SK-N-SH (cell line): Measurements from ENCODE around the gene RNF39. TPM values are rescaled to one million over a fixed set of nuclear protein-coding genes. Genes with fewer than 3 reads are reported as not detected.
A peak's percentile ranks its signal among the peaks of the same experiment; 100 is the strongest.

Source experiments
- CHD2 ChIP-seq: fragments of 150-350 bp; IDR thresholded peaks from 2 replicates; pipeline ENCODE4 v1.6.1; 2018; ENCODE audit warnings: low read length; ENCODE audit not compliant: partially characterized antibody
- EZH2phosphoT487 ChIP-seq: fragments of 200-600 bp; sonication (generic); IDR thresholded peaks from 2 replicates; pipeline ENCODE4 v1.6.1; 2017; ENCODE audit warnings: low read depth, mixed run types, mild to moderate bottlenecking, antibody characterized with exemption, moderate library complexity, borderline replicate concordance
- FOXJ3 ChIP-seq: sonication (generic); formaldehyde crosslinking; IDR thresholded peaks from 2 replicates; pipeline ENCODE4 v1.5.1; 2020; ENCODE audit warnings: mild to moderate bottlenecking, missing genetic modification reagents
- MXI1 ChIP-seq: IDR thresholded peaks from 2 replicates; pipeline ENCODE4 v1.6.1; 2012; ENCODE audit warnings: mild to moderate bottlenecking, low read depth, low read length, improper control_type of control experiment
- NFIC ChIP-seq: IDR thresholded peaks from 2 replicates; pipeline ENCODE4 v1.4.0; 2012; ENCODE audit warnings: borderline replicate concordance
- POLR2AphosphoS5 ChIP-seq: IDR thresholded peaks from 2 replicates; pipeline ENCODE4 v1.6.1; 2012; ENCODE audit warnings: low read depth, low read length
- RAD21 ChIP-seq: IDR thresholded peaks from 2 replicates; pipeline ENCODE4 v1.6.1; 2012; ENCODE audit warnings: mild to moderate bottlenecking, low read length
- RCOR1 ChIP-seq: fragments of 150-350 bp; IDR thresholded peaks from 2 replicates; pipeline ENCODE4 v1.6.1; 2017; ENCODE audit warnings: antibody characterized with exemption, low read length
- REST ChIP-seq: IDR thresholded peaks from 2 replicates; pipeline ENCODE4 v1.6.1; 2012; ENCODE audit warnings: mild to moderate bottlenecking, low read depth, low read length, moderate library complexity
- RXRA ChIP-seq: IDR thresholded peaks from 2 replicates; pipeline ENCODE4 v1.4.0; 2012; ENCODE audit warnings: low read depth, mild to moderate bottlenecking, borderline replicate concordance
- SIN3A ChIP-seq: IDR thresholded peaks from 2 replicates; pipeline ENCODE4 v1.6.1; 2012; ENCODE audit warnings: low read depth, mild to moderate bottlenecking, low read length, moderate library complexity, borderline replicate concordance
- SMC3 ChIP-seq: IDR thresholded peaks from 2 replicates; pipeline ENCODE4 v1.6.1; 2012; ENCODE audit warnings: low read depth, low read length, improper control_type of control experiment
- TAF1 ChIP-seq: IDR thresholded peaks from 2 replicates; pipeline ENCODE4 v1.6.1; 2012; ENCODE audit warnings: low read depth, mild to moderate bottlenecking, low read length, moderate library complexity, borderline replicate concordance
- TEAD4 ChIP-seq: IDR thresholded peaks from 2 replicates; pipeline ENCODE4 v1.4.0; 2012; ENCODE audit warnings: mild to moderate bottlenecking, borderline replicate concordance; ENCODE audit not compliant: insufficient read depth
- USF1 ChIP-seq: IDR thresholded peaks from 2 replicates; pipeline ENCODE4 v1.4.0; 2012; ENCODE audit warnings: low read depth, borderline replicate concordance
- USF2 ChIP-seq: fragments of 150-350 bp; IDR thresholded peaks from 2 replicates; pipeline ENCODE4 v1.6.1; 2017; ENCODE audit warnings: antibody characterized with exemption, low read length, low read depth, borderline replicate concordance
- YY1 ChIP-seq: IDR thresholded peaks from 2 replicates; pipeline ENCODE4 v1.4.0; 2012; ENCODE audit warnings: low read depth, mild to moderate bottlenecking
- polyA plus RNA-seq, 3 experiments: library from polyadenylated mRNA; depleted of rRNA; stranded (reverse); fragments of >200 nt; gene quantifications; 2 replicates each; pipeline ENCODE4 v1.2.3, GENCODE V29; 2012
- TF ChIP-seq, protein P1 (sequence below): IDR thresholded peaks from 2 replicates; pipeline ENCODE4; 2012
- TF ChIP-seq, protein P2 (sequence below): fragments of 200-600 bp; sonication (generic); IDR thresholded peaks from 2 replicates; pipeline ENCODE4 v1.6.1; 2017; ENCODE audit warnings: antibody characterized with exemption, mild to moderate bottlenecking, moderate library complexity

Gene RNF39
- polyA plus RNA-seq, 1 of the 3 experiments (the other 2 are of a cell fraction), result not detected

DNA sequence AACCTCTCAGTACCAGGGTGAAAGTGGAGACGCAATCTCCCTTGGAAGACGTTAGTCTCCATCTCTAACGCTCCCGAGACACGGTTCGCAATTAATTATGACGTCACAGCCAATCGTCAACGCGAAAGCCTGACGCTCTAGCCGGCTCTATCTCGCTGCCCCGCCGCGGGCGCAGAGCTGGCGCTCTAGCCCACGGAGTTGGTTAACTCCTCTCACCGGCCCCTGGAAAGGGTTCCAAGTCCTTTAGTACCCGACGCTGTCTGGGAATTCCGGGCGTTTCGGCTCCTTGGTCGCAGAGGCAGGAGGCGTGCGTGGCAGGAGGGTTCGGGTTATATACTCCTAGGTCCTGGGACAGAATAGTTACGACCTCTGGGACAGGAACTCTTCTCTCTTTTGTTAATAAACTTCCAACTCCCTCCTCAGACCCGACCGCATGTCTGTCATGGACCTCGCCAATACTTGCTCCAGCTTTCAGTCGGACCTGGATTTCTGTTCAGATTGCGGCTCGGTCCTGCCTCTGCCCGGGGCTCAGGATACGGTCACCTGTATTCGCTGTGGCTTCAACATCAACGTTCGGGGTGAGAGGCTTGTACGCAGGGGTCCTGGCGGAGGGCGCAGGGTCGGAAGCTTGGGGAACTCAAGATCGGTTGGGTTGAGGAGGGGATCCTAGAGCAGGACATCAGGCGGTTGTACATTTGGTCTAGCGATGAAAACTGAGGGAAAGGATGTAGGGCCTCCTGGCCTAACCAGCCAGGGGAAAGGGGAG lies 14.3 kb downstream of the RNF39 start, which contains the start of gene POLR1H (continued):
- TF ChIP-seq TAF1 (peak; percentile 94), RXRA (no peak), YY1 (peak; percentile 80), MXI1 (peak; percentile 88), RAD21 (no peak), SIN3A (peak; percentile 79; the same call in 1 of the 2 replicates), CHD2 (peak; percentile 88), SMC3 (no peak), USF1 (no peak), RCOR1 (peak; percentile 51; the same call in 1 of the 2 replicates), REST (0 out of 2 replicates have a peak, but pooled peaks have one; percentile 49), POLR2AphosphoS5 (peak; percentile 97), FOXJ3 (no peak), TEAD4 (no peak), EZH2phosphoT487 (no peak), USF2 (no peak), NFIC (peak; percentile 50; the same call in 1 of the 2 replicates)
- TF ChIP-seq, protein P1, sequence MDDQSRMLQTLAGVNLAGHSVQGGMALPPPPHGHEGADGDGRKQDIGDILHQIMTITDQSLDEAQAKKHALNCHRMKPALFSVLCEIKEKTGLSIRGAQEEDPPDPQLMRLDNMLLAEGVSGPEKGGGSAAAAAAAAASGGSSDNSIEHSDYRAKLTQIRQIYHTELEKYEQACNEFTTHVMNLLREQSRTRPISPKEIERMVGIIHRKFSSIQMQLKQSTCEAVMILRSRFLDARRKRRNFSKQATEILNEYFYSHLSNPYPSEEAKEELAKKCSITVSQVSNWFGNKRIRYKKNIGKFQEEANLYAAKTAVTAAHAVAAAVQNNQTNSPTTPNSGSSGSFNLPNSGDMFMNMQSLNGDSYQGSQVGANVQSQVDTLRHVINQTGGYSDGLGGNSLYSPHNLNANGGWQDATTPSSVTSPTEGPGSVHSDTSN, result peak; percentile 21; the same call in 1 of the 2 replicates
- TF ChIP-seq, protein P2, sequence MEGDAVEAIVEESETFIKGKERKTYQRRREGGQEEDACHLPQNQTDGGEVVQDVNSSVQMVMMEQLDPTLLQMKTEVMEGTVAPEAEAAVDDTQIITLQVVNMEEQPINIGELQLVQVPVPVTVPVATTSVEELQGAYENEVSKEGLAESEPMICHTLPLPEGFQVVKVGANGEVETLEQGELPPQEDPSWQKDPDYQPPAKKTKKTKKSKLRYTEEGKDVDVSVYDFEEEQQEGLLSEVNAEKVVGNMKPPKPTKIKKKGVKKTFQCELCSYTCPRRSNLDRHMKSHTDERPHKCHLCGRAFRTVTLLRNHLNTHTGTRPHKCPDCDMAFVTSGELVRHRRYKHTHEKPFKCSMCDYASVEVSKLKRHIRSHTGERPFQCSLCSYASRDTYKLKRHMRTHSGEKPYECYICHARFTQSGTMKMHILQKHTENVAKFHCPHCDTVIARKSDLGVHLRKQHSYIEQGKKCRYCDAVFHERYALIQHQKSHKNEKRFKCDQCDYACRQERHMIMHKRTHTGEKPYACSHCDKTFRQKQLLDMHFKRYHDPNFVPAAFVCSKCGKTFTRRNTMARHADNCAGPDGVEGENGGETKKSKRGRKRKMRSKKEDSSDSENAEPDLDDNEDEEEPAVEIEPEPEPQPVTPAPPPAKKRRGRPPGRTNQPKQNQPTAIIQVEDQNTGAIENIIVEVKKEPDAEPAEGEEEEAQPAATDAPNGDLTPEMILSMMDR, result no peak
